Activated T-helper 1 cell treated with anti-CD3 and anti-CD28 coated beads, Interleukin-2, amount 50 U/mL, for 16 hours (primary cell): ENCODE data around the gene TENM4.

ENCODE experiments used
- DNase-seq, 2 donors: peaks; one replicate each; pipeline ENCODE4 v3.0.0-alpha.2; 2020; ENCODE audit warnings: low read depth in 1 of 2, low spot score in 1 of 2

The TENM4 gene

DNA sequence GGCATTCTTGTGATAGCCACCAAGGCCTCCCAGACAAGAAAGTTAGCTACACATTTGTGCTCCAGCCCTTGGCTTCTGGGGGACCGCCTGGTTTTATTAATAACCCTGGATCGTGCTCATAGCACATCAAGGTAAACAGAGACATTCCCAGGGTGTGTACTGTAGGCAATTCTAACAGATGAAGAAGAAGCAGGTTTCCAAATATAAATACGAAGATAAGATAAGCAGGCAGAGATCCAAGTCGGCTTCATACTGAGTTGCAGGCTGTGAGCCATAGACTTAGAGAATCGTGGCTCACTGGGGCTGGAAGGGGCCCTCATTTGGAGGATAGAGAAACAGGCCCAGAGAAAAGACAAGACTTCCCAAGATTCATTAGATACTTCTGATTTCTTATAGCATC is 131.4 kb downstream of the TENM4 start:
- DNase-seq, result no peak

DNA sequence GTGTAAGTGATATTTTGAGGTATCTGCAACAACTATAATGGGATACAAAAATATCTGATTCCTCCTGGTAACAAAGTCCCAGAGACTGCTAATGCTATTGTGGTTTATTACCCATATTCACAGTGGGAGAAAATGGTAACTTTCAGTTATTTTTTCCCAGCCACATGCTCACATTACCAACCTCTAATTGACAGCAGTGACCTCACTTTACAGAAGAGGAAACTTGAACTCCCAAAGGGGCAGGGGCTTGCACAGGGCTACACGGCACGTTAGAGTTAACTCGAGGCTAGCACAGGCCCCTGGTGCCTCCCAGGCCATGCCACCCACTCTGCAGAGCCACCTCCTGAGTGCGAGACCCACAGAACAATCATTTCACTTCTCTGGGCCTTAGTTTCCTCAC is 132.4 kb downstream of the TENM4 start:
- DNase-seq, result no peak

DNA sequence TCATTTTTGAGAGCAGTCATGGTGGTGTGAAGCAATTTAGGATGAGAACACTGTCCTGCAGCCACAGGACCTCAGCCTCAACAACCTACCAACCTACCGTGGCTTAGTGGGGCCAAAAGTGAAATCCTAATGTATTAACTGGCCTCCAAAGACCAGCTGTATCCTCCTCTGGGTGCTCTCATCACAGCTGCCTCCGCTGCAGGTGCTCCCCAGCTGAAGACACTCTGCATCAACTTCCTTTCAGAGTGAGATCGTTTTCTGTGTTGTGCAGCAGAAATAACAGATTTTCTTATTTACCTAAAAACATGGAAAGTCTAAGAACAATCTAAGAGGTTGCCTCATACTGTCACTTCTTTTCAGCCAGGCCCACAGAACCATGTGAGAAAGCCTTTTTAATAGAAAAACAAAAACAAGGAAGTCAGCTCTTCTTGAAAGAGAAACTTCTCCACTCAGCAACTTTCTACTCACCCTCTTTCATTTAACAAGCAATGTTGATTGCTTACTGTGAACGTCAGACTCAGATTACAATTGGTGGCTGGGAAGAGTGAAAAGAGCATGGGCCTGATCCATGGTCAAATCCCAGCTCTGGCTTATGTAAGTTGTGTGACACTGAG is 136.1 kb downstream of the TENM4 start:
- no peak for DNase-seq

DNA sequence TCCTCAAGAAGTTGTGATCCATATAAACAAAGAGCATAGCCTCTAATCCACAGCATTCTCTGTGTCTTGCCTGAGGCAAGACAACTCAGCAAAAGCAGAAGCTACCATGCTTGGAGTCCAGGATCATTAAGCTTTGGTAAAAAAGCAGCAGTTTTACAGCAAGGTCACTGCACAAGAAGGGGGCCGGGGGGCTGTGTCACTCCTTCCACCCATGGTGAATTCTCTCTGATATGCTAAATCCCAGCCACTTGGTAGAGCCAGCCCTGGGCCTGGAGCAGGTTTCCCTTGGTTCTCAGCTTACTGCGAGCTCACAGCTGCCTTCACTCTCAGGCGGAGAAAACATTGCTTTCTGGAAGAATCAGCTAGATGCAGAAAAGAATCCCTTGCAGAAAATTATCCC is 144.7 kb downstream of the TENM4 start:
- DNase-seq, result no peak

DNA sequence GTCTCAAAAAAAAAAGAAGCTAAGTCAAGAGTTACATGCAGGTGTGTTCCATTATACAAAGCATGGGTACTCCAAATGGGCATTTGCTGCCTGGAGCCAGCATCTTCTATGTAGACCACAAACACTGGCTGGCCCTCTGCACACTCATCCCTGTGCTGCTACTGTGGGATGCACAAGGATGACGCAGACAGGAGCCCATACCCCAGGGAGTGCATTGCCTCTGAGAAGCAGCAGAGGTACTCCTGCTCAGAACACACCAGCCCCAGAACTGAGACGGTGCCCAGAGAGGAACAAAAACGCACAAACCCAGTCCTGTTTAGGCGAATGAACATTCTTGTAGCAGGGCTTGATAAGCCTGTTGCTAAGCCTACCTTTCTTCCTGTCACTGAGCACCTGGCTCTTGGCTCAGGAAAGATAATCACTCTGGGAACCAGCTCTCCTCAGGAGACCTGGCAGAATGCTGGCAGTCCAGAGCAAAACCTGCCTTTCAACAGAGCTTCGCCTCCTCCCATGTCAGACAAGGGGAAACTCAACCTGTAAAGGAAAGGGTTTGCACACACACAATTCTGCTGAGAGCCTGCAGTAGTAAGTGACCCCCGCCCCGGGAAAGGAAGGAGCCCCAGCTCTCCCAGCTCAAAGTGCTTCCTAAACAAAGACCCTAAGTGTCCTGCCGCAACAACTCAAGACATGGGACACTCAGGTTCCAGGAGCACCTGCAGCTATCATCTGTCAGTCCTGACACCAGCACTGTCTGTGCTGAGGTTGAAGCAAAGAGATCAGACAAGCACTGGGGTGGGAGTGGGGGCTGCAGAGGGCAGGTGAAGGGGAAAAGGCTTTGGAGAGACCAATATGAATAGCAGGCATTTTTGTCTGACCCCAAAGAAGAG is 145.7 kb downstream of the TENM4 start:
- no peak for DNase-seq

DNA sequence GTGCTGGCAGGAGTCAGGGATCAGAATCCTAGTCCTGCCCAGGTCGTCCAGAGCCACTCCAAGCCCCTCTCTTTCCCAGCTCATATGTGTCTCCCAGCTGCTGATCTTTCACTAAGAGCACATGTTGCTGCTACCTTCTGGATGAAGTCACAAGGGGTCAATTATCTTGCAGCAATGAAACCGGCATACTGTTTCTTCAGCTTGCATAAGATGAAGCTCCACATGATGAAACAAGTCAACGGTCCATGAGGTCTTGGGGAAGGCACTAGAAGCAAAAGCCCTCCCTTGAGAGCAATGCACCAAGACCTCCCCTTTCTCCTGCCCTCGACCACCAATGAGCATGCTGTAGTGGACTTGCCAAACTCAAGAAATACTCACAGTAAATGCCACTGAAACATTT is 148.9 kb downstream of the TENM4 start:
- no peak for DNase-seq

DNA sequence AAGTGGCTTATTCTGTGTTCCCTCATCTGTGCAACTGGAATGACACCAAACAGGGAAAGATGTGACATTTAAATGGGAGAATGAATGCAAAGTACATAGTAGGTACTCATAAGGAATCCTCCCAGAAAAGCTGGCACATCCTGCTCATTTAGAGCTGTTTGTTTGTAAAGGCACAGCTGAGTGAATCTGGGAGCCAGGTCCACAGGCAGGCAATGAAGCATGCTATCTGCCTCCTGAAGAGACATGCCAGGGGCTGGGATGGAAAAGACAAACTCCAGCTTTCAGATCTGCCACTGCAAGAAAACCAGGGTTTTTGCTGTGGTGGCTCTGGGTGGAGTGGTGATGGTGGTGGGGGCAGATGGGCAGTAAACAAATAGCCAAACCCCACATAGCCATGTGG is 150.1 kb downstream of the TENM4 start:
- no peak for DNase-seq

DNA sequence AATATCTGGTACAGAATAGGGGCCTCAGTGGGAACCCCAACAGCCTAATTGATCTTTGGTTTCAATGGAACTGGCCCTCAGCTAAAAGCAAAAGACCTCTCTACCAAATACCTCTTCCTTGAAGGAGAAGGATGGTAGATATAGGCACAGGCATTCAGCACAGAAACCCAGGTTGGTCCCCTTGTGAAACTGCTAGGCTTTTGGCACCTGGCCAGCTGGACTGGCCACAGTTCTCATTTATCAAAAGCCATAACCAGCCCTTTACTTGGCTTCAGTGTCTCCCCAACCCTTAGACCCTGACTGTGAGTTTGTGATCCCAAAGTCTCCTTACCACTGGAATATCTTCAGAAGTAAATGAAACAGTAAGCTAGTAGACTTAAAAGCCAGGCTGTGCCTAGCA is 152.9 kb downstream of the TENM4 start:
- DNase-seq, result no peak

DNA sequence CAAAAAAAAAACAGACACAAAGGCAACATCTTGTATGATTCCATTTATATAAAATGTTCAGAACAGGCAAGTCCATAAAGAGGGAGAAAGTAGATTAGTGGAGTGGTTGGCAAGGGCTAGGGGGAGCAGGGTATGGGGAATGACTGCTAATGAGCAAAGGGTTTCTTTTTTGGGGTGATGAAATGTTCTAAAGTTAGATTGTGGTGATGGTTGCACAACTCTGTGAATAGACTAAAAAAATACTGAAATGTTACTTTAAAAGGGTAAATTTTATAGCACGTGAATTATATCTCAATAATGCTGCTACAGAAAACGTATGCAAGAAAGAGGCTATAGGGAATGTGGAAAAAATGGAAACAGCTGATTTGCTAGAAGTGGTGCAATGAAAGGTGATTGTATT is 155.1 kb downstream of the TENM4 start:
- no peak for DNase-seq

DNA sequence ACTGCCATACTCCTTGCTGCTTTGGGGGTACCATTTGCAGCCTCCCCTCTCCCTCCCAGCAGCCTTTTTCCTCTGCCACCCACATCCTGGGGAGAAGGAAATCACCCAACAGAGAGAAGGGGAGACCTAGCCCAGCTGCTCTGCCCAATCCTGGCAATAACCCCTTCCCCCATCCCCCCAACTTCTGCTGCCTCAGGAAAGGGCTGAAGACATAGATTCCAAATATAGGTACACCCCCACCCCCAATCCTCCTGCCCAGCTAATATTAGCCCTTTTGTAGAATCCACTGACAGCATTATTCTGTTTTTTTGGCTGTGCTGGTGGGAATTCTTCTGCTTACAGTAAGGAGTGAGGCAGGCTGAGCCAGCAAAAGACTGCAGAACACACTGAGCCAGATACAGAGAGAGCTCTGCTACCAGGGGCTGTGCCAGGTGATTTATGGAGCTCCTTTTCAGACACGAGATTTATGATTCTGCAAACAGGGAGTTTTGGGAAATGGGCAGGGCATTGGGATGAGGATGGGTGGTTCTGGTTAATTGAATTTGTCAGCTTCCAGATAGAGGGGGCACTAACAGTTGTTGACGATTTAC is 164.0 kb downstream of the TENM4 start:
- no peak for DNase-seq

DNA sequence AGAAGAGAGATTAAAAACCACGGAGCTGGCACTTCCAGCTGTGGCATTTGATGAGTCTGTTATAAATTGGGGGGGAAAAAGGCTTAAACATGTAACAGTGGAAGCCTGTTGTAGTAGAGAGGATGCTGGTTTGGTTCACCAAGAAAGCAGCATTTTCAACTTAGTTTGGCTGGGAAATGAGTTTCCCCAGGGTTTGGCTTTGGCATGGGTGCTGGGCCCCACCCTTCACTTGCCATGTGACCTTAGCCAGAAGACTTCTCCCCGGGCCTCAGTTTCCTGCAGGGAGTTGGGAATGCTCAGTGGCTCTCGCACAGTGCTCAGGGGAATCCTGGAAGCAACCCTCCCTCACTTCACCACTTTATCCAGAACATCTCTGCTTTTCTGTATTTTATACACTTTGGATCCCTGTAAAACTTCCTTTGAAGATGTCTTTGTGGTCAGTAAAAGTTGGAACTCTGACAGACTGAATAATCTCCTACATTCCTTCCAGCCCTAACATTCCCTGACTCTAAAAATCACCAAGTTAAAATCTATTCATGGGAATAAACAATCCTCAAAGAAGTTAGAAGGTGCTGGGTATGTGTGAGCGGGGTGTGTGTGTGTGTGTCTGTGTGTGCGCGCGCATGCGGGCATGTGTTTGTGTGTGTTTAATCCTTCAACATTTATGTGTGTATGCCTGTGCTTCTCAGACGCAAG is 166.0 kb downstream of the TENM4 start:
- no peak for DNase-seq

DNA sequence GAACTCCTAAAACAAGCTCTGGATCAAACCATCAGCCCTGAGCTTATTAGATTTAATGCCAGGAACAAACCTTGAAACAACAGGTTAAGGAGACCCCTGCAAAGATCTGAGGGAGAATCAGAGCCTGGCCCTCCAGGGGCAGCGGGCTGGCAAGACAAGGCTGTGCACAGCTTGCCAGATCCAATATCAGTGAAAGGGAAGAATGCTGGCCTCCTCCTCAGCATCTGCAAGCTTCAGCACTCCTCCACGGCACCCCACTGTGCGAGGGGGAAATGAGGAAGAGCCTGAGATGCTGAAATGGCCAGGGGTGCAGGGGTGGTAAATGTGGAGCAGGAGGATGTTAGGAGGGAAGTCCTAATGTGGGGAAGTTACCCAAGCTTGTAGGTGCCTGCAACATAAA is 167.0 kb downstream of the TENM4 start:
- no peak for DNase-seq

DNA sequence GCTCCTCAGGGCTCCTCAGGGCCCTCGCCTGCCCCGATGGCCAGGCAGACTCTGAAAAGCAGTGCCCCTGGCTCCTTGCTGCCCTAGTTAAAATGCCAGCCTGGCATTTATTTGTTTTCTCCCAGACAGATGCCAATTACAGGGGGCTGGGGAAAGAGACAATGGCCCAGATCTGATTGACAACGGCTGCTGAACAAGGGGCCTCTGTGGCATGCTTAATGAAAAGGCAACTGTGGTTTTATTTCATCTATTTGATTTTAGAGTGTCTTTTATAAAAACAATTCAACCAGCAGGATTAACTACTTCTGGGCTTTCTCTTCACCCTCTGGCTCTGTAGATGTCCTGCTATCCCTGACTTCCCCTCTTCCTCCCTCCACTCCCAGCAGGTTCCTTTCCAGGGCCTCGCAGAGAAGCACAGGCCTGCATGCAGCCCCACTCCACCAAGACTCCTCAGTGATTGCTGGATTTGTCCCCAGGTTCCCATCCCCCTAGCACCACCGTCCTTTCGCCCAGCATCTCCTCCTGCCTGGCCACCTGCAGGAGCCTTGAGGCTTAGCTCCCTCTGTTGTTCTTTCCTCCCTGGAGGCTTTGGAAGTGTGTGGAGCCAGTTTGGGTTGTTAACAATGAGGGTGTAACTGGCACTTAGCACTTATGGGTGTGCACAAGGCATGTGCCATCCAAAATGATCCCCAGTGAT is 171.1 kb downstream of the TENM4 start:
- no peak for DNase-seq

DNA sequence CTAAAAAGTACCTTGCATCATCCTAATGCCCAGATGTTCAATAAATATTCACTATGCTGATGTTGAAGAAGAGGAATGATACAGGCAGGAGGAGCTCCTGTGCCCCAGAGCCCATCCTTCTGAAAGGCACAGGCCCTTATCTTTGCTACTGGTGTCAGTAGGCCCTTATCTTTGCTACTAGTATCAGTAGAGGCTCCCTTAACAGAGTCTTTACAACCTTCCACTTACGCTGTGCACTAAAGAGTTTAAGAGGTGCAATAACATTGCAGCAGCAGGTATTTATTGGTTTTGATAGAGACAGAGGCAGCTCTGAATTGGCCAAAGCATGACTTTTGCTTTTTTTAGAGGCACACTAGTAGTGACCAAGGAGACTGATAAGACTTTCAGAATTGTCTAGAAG is 174.4 kb downstream of the TENM4 start:
- no peak for DNase-seq

DNA sequence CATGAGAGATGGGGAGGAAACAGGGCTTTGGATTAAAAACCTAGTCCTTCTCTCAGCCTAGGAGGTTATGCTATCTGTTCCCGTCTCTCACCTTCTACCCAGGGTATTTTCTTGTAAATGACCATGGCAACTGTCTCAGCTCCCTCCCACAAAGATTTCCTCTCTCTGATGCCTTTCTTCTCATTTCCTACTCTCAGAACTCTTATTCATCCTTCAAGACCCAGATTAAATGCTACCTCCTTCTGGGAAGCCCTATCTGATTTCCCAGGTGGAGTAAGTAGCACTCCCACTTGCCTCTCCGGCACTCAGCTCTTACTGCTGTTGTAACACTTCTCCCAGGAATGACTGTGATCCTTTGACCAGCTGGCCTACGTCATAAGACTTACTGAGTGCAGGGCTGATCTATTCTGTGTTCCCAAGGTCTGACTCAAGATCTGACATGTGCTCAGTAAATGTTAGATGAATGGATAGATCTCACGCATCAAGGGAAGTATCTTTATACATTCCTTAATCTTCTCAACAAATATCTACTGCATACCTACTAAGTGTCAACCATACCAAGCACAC is 175.0 kb downstream of the TENM4 start:
- DNase-seq, result no peak

DNA sequence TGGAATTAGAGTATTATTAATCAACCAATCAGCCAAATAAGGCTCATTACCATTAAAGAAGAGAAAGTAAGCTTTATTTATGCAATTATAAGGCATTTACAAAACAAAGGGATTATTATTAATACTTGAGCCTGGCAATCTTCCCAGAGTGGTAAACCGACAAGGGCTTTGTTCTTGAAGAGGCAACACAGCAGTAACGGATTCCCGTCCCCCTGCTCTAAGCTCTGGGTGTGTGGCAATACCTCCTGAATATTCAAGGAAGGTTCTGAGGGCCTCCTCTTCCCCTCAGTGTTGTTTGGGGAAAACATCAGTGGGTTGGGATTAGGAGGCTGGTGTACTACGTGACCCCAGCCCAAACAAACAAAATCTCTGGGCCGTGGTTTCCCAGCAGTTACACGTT is 176.5 kb downstream of the TENM4 start:
- DNase-seq, result no peak

DNA sequence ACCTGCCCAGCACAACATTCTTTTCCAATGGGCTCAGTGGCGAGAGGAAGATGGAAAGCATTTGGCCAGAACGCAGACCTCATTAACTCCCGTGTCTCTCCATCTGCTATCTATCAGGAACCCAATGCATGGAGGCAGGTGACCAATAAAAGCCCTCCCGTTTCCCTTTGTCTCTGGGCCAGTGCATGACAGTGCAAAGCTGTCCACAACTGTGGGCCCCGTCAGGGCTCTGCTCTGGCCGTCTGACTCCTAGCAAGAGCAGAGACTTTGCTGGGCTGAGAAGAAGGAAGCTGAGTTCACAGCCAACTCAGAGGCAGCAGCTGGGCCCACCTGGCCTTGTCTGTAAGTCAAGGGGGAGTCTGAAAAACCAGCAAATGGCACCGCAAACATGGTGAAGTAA is 177.8 kb downstream of the TENM4 start:
- no peak for DNase-seq

DNA sequence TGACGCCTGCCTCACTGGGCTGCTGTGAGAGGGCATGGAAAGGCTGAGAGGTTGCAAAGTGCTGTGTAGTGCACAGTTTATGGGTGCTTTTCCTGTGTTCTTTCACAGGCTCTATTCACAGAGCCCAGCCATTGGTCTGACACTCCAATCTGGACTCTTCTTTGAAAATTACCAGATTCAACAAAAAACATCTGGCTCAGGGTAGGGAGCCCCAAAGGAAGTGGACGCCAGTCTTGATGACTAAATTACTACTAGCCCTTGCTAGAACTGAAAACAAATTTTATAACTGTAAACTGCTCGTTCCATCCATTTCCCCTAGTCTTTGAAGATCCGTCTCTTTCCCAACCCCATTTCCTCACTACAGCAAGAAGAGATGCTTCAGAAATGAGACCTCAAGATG is 178.6 kb downstream of the TENM4 start:
- DNase-seq, result no peak

DNA sequence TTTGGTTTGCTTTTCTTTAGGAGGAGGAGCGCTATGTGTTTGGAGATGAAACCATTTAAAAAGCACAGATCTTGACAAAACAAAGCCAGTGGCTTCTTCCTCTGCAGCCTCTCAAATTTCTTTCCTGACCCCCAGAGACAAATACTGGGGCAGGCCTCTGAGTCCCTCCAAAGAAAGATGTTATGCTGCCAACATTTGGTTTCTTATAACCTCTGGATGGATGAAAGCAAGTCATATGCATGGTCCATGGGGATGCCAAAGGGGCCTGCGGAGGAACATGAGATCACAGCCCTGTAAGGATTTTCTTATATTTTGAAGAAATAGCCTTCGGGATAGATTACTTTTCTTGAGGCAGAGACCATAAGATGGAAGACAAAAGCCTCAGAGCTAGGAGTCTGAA is 179.1 kb downstream of the TENM4 start:
- DNase-seq, result no peak

DNA sequence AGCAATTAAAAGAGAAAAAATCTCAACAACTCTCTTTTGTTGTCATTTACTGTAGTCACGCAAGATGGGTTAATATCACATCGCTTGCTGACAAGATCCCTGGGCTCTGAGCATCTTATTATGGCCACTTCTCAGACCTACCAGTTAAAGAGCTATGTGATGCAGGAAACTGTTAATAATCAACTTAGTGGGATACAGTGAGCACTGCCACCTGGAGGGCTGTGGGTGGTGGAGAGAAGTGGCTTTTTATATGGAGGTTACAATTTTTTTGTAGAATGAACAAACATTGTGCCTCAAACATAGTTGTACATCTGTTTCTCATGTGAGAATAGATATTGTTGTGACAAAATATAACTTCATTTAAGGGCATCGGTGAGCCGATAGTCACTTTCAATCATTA is 181.0 kb downstream of the TENM4 start:
- no peak for DNase-seq

DNA sequence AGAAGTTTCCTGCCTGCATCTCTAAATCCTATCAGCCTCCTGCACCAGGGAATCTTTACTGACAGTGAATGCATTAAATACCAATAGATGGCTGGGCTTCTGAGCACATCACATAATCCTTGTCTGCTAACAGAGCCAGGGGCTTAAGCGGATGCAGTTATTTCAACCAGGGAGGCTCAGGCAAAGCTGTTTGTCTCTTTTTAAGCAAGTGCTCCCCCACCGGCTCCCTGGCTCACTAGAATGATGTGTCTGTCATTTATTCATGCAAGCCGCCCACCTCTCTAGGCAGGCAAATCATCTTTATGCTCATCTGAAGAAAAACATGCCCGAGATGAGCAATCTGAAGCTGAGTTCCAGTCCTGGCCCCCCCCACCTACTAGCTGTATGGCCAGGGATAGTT is 182.3 kb downstream of the TENM4 start:
- no peak for DNase-seq
